Activated CD4-positive, CD25-positive, alpha-beta regulatory T cell treated with anti-CD3 and anti-CD28 coated beads, Interleukin-2, amount 50 U/mL, for 72 hours (primary cell): ENCODE measurements around the gene ERCC8.
A peak's percentile ranks its signal among the peaks of the same experiment; 100 is the strongest.
"Not testable (repeated sequence)": the region's sequence is repeated elsewhere in the genome, so short reads cannot be mapped to it uniquely, and the experiment has no call there.

Experiments used
- DNase-seq: peaks from one replicate; pipeline ENCODE4 v3.0.0; 2021

Gene ERCC8, protein sequence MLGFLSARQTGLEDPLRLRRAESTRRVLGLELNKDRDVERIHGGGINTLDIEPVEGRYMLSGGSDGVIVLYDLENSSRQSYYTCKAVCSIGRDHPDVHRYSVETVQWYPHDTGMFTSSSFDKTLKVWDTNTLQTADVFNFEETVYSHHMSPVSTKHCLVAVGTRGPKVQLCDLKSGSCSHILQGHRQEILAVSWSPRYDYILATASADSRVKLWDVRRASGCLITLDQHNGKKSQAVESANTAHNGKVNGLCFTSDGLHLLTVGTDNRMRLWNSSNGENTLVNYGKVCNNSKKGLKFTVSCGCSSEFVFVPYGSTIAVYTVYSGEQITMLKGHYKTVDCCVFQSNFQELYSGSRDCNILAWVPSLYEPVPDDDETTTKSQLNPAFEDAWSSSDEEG

DNA sequence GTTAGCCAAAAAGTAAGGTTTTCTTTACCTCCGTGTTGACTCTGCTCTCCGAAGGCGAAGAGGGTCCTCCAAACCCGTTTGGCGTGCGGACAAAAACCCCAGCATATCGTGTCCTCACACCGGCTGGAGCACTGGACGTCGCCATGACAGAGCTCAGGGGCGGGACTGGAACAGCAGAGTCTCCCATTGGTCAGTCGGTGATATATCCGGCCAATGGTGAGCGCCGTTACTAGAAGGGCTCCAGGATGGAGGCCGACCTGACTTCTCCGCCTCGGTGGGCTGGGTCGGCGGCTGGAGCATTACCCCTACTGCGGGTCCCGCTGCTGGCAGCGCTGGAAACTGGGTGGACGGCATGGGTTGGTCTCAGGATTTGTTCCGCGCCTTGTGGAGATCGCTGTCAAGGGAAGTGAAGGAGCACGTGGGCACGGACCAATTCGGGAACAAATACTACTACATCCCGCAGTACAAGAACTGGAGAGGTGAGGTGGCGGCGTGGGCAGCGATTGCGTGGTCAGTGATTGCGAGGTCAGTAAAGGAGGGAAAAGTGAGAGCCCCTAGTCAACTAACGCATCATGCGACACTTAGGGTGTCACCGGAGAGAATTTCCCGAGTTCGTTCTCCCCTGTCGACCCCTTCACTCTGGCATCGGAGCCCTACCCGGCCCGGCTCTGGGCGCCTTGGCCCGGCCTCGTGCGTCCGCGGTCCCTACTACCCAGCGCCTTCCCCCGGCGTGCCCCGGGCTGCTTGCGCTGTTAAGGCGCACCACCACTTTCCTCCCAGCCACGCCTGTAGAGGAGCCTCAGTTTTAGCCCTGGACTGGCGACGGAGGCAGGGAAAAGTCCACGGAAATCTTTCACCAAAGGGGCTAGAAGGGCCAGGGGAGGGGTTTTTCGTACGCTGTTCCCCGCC, at the start of gene ERCC8, which contains the start of gene NDUFAF2:
TSS of gene ERCC8 (minus strand) at position 167 of the 909 bp plus-strand sequence. CDS start at position 105, 62 bp downstream.
TSS of gene NDUFAF2 (plus strand) at position 302 of the 909 bp plus-strand sequence. CDS start at position 353, 51 bp downstream.
- peak; percentile 84 for DNase-seq

DNA sequence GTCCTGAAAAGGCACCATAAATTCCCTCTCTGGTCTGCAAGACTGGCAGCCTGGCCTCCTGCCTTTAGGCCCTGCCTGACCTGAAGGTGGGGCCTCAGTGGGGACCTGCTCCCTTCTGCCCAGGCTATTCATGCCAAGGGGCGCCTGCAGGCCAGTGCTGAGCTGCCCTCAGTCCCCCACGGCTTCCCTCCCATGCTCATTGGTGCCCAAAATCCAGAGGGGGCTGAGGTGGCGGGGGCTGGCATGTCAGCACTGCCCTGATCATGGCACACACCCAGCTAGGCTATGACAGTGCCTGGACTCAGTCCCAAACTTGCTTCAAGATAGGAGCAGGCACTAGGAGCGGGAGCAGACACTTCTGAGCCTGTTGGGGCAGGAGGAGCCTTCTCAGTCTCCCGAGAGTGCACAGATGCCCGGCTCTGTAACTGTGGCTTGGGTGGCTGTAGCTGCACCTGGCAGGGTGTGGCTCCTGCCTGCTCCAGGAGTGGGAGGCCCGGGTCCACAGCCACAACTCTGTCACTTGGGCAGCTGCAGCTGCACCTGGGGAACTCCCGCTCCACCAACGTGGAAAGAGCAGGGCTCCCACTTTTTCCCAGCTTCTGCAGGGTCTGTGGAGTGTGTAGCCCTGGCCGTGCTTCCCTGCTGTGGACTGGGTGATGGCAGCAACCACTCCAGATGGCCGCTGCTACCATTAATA, 49.2 kb upstream of the ERCC8 start:
- DNase-seq, result no peak

DNA sequence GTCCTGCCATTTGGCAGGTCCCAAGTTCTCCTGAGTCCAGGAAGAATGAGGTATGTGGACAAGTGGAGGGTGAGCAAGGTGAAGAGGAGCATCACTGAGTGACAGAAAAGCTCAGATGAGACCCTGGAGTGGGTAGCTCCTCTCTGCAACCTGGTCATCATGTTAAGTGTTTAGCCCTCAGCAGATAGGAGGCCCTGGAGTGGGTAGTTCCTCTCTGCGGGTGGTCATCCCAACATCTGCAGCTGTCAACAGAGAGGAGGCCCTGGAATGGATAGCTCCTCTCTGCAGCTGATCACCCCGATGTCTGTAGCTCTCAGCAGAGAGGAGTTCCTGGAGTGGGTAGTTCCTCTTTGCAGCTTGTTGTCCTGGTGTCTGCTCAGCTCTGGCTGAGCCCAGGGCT, 48.6 kb upstream of the ERCC8 start:
- no peak for DNase-seq

DNA sequence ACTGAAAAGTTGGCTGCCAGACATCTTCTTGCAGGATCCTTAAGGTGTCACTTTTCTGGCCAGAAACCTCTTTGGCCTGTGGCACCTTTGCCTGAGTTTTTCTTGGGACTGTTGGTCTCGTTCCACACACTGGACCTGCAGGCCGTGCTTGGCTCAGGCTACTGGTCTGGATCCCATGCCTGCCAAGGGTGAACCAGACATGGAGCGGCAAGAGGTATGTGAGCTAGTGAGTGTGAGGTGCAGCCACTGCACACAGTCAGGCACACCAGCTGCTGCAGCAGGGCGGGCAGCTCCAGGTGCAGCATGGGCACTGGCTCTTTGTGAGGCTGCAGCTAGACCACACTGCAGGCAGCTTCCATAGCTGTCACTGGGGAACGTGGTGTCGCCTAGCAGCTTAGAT, 48.0 kb upstream of the ERCC8 start:
- DNase-seq, result no peak

DNA sequence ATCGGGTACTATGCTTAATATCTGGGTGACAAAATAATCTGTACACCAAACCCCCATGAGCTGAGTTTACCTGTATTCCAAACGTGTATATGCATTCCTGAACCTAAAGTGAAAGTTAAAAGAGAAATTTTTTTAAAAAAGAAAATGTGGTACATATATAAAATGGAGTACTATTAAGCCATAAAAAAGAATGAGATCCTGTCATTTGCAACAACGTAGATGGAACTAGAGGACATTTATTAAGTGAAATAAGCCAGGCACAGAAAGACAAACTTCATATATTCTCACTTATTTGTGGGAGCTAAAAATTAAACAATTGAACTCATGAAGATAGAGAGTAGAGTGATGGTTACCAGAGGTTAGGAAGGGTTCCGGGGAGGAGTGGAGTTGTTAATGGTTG, 44.9 kb upstream of the ERCC8 start:
- DNase-seq, result no peak

DNA sequence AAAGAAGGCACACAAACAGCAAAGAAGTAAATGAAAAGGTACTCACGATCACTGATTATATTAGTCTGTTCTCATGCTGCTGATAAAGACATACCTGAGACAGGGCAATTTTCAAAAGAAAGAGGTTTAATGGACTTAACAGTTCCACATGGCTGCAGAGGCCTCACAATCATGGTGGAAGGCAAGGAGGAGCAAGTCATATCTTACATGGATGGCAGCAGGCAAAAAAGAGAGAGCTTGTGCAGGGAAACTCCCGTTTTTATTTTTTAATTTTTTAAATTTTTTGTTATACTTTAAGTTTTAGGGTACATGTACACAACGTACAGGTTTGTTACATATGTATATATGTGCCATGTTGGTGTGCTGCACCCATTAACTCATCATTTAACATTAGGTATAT, 37.3 kb upstream of the ERCC8 start:
- DNase-seq, result not testable (repeated sequence)

DNA sequence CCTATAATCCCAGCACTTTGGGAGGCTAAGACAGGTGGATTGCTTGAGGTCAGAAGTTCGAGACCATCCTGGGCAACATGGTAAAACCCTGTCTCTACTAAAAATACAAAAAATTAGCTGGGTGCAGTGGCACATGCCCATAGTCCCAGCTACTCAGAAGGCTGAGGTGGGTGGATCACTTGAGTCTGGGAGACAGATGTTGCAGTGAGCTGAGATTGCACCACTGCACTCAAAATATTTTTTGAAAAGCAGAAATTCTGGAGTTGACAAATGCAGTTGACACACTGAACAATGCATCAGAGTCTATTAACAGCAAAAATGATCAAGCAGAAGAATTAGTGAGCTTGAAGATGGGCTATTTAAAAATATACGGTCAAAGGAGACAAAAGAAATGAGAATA, 35.6 kb upstream of the ERCC8 start:
- no peak for DNase-seq

DNA sequence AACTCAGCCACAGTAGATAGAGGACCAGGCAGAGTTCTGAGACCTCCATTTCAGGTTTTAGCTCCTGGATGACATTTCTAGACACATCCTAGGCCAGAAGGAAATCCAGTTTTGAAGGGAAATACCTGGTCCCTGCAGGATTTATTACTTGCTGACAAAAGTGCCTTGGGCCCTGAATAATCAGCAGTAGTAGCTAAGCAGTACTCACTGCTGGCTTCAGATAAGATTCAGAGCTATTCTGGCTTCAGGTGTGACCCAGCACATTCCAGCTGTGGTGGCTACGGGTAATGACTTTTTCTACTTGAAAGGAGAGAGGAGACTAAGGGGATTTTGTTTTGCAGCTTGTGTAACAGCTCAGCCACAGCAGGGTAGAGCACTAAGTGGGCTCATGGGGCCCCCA, 34.1 kb upstream of the ERCC8 start:
- DNase-seq, result no peak

DNA sequence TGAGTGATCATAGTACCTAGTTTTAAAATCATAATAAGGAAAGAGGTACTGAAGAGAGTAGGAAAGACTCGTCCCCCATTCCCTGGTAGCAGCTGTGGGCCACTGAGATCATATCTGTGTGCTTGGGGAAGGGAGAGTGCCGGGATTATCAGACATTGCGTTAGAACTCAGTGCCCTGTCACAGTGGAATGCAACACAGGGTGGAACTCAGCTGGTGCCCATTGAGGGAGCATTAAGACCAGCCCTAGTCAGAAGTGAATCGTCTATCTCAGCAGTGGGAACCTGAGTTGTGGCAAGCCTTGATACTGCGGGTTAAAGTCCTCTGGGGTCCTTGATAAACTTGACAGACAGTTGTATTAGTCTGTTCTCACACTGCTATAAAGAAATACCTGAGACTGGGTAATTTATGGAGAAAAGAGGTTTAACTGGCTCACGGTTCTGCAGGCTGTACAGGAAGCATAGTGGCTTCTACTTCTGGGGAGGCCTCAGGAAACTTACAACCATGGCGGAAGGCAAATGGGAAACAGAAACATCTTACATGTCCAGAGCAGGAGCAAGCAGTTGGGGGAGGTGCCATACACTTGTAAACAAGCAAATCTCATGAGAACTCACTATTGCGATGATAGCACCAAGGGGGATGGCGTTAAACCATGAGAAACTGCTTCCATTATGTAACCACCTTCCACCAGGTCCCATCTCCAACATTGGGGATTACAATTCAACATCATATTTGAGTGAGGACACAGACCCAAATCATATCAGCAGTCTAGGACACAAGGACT, 33.3 kb upstream of the ERCC8 start:
- no peak for DNase-seq

DNA sequence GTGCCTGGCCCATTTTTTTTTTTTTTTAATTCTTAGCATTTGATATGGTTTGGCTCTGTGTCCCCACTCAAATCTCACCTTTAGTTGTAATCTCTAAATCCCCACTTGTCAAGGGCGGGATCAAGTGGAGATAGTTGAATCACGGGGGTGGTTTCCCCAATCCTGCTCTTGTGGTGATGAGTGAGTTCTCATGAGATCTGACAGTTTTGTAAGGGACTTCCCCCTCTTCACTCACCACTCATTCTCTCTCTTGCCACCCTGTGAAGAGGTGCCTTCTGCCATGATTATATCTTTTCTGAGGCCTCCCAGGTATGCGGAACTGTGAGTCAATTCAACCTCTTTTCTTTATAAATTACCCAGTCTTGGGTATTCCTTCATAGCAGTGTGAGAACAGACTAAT, 27.4 kb upstream of the ERCC8 start:
- DNase-seq, result peak; percentile 37

DNA sequence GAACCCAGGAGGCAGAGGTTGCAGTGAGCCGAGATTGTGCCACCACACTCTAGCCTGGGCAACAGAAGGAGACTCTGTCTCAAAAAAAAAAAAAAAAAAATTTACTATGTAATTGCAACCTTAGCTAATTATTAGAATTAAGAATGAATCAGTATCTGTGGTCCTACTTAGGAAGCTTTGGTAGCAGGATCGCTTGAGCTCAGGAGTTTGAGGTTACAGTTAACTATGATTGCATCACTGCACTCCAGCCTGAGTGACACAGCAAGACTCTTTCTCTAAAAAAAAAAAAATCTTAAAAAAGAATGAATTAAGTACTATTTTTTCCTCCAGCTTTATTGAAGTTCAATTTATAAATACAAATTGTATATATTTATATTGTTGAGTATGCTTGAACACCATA, 16.8 kb upstream of the ERCC8 start:
- DNase-seq, result no peak

DNA sequence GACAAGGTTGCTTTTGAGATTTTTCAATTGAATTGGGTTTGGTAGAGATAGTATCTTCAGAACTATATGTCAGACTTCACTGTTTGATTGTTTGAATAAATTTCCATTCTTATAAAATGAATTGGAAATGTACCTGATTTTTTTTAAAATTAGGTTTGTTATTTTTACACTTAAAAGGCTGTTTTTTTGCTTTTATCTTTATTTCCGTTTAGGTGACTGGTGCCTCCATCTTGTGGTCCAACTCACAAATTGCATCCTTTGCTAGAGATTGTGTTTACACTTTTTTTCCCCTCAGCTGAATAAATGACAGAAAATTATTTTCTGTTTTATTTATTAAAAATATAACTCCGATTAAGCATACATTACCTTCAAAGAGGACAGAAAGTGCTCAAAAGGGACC, 15.7 kb upstream of the ERCC8 start:
- DNase-seq, result no peak

DNA sequence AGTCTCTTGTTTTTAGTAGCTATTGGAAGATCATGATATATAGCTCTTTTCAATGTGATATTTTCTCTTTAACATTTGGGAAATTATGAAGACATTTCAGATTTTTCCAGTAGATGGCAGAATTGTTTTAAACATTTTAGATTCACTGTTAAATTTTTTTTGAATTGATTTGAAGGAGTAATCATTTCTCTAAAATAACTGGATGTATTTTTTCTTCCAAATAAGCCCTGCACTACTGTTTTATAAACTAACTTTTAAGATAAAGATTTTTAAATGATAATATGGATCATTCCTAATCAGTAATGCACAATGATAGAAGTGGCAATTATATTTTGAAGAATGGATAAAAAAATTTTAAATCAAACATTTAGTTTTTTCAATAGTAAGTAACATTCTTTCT, 14.3 kb upstream of the ERCC8 start:
- no peak for DNase-seq

DNA sequence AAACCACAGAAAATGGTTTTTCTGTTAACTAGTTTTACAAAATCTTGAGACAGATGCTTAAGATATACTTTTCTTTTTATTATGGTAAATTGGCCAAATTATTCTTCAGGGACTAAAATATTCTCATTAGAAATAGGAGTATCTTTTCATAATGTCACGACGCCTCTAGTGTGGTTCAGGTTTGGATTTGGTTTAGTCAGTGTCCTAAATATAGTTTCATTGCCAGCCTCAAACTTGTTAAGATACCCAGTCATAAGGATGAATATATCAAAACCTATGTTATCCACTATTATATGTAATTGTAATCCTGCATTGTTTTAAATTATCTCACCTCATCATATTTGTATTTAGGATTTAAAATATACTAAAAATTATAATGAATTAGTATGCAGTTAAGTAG, 13.8 kb upstream of the ERCC8 start:
- DNase-seq, result no peak

DNA sequence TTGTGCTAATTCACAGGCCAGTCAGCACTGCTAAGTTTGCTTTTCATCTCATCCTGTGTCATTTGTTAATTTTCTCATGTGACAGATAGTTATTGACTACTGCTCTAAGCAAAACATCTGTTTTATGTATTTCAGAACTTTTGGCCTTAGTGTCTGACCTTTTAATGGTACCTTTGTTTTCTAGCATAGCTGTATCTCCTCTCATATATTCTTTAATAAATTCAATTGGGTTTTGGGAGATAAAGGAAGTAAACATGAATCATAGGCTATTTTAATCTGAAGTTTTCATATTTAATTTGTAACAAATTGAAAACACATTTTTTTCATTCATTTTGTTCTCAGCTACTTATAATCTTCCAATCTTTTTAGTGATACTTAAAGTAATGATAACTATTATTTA, 13.2 kb upstream of the ERCC8 start:
- DNase-seq, result no peak

DNA sequence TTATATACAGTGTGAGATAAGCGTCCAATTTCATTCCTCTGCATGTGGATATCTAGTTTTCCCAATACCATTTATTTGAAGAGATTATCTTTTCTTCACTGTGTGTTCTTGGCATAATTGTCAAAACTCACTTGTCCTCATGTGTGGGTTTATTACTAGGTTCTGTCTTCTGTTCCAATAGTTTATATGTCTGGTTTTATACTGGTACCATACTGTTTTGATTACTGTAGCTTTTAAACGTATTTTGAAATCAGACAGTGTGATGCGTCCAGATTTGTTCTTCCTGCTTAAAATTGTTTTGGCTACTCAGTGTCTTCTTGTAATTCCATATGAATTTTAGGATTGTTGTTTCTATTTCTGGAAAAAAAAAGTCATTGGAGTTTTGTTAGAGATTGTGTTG, 10.4 kb upstream of the ERCC8 start:
- DNase-seq, result no peak

DNA sequence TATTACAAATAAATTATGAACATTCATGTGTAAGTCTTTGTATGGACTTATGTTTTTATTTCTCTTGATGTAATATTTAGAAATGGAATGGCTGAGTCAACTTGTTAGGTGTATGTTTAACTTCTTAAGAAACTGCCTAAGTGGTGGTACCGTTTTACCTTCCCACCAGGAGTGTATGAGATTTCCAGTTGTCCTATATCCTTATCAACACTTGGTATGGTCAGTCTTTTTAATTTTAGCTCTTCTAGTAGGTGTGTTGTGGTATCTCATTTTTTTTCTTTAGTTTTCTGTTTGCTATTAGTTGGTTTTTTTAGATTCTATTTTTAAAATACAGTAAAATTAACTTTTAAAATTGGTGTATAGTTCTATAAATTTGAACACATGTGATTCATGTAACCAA, 3.9 kb upstream of the ERCC8 start:
- no peak for DNase-seq

DNA sequence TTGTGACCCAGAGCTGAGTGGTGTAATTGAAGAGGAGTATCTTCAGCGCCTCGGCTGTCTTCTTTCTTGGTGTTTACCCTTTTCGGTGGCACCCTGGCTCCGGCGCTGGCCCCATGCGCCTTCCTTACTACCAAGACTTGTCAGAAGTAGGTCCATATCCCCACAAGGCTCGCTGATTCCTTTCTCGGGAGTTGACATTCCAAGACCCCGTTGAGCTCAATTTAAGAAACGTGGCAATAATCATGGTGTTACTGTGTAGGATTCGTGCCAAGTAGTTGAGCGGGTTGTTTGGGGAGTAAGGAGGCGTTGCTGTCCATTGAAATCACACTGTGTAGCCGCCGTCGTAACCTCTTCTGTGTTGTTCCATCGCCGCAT, 930 bp upstream of the ERCC8 start:
- no peak for DNase-seq

DNA sequence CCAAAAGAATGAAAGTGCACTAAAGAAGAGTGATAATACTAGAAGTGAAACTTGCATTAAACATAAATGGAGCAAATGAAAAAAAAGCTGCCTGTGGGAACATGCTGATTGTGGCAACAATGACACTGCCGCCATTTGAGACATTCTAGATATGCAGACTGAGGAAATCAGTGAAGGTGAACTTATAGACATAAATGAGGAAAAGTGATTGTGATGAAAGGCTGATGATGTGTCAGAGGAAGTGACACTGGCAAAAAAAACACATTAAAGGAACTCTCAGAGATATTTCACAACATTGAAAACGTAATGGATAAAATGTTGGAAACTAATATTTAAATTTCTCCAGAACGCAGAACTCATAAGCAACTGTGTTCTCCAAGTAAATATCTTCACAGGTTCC, 1.2 kb downstream of the ERCC8 start:
- no peak for DNase-seq

DNA sequence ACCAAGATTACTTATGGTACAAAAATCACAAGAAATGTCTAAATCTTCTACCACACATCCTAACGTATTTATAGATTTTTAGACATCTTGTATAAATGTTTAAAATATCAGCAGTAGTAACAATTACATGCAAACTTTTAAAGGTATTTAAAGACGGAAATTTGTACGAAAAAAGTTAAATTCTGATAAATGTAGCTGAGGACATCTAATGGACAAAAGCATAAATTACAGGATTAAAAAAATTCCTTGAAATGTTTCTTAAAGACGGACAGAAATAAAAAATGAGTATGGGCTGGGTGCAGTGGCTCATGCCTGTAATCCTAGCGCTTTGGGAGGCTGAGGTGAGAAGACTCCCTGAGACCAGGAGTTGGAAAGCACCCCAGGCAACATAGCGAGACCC, 15.8 kb downstream of the ERCC8 start:
- no peak for DNase-seq

DNA sequence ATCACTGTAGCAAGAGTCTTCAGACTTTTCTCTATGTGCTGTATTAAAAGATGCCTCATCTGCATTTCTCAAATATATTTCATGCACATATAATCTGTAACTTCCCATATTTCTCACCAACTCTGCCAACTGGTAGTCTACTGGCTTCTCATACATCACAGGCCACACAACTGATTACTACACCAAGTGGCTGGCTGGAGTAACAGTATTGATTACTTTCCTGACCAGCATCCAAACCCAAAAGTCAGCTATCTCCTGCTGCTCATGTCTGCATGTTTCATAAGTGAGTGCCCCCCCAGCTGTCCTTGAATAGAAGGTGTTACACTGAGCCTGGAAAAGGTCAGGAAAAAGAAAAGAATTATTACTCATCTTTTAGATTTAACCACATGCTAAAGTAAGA, 17.4 kb downstream of the ERCC8 start:
- no peak for DNase-seq

DNA sequence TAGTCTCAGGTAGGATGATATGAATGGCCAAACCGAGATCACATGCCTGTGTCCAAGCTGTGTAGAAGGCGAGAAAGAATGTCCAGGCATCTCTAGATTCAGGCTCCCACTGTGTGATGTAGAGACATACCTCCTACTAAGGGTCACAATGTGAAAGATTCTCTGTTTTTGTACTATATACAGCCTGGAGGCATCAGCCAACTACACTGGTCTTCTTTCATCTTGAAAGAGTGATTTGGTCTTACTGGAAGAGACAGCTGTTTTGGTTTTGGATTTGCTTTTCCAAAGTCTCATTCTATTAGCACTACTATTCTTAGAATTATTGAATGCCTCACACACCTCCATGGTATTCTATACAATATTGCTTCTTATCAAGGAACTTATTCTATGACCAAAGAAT, 26.4 kb downstream of the ERCC8 start:
- DNase-seq, result no peak

DNA sequence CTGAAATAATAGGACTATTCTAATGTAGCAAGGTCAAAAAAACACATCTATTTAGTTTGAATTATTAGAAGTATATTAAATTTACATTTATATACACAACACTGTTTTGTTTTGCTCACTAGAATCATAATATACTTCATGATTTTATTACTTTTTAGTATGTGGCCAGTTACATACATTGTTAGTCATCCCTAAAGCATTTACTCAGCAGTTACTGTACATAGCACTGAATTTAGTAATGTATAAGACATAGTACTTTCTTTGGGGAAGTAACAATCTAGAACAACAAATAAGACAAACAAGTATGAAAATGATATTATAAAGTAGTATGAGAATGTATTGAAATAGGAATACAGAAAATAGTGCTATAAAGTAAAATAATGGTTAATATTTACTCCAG, 28.2 kb downstream of the ERCC8 start:
- no peak for DNase-seq
